Posterior cingulate gyrus (tissue), 11 donors: ENCODE data around the gene TACC2.
"Not testable (repeated sequence)": the region's sequence is repeated elsewhere in the genome, so short reads cannot be mapped to it uniquely, and the experiment has no call there.

Source experiments
- DNase-seq, 10 donors: peaks; one replicate each; pipeline versions ENCODE4 v3.0.0 to v3.0.0-alpha.2; 2020 to 2021; ENCODE audit warnings: mixed read lengths in 3 of 10
- intact Hi-C: fragments of 100-400 bp; cut with DNase I; formaldehyde crosslinking; loops from one replicate; pipeline ENCODE4 v1.15.1; 2023

Gene TACC2

DNA sequence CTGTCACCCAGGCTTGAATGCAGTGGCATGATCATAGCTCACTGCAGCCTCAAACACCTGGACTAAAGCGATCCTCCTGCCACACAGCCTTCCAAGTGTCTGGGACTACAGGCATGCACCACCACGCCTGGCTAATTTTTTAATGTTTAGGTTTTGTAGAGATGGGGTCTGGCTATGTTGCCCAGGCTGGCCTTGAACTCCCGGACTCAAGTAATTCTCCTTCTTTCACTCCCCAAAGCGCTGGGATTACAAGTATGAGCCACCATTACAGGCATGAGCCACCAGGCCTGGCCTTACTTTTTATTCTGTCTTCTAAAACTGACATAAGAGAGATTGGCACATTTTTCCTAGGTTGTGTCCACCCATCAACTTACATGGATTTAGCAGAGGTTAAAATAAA lies 33.3 kb downstream of the TACC2 start:
- intact Hi-C loops: no loop called here

DNA sequence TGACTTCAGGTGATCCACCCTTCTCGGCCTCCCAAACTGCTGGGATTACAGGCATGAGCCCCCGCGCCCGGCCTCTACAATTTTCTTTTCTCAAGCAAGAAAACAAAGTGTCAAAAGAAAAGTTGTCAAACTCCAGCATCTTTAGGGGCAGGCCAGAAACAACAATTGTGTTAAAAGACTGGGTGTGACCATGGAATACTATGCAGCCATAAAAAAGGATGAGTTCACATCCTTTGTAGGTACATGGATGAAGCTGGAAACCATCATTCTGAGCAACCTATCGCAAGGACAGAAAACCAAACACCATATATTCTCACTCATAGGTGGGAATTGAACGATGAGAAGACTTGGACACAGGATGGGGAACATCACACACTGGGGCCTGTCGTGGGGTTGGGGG lies 34.3 kb downstream of the TACC2 start:
- intact Hi-C loops, DNase-seq: not testable (repeated sequence)

More for the DNA sequence above, 33.3 kb downstream of the TACC2 start:
- DNase-seq: no peak

DNA sequence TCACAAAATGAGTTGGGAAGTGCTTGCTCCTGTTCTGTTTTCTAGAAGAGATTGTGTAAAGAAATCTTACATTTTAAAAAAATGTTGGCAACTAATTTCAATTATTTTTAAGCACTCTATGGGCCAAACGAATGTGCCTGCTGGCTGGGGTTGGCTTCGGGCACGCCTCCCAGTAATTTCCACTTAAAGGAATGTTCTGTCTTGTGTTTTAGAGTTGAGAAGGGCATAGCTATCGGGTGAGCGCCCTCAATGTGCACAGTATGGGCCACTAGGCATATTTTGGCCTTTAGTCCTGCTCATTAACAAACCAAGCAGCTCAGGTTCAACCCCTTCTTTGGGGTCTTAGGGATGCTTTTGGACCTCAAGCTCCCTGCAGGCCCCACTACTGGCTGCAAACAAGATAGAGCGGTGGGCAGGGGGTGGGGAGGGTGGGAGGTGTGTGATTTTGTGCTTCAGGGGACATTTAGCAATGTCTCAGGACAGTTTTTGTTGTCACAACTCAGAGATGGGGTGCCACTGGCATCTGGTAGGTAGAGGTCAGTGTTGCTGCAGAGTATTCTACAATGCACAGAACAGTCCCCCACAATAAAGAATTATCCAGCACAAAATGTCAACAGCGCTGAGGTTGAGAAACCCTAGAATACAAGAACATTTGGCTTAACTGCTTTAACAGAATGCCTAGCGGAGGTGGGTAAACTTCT lies 40.7 kb downstream of the TACC2 start:
- intact Hi-C loops: no loop called here
- DNase-seq: no peak

DNA sequence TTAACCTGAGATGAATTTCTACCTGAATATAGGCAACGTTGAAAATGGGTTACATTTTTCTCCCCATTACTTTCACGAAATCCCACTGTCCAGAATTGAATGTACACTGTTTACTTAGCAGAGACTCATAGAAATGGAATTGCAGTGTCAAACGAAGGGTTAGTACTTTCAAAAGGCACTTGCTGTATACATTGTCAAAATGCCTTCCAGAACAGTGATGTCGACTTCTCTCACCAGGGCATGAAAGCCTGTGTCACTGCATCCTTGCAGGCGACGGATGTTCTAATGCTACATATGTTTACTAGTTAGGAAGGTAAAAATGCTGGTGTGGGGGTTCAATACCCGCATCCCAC lies 41.2 kb downstream of the TACC2 start:
- DNase-seq: no peak
- intact Hi-C loops: no loop called here

DNA sequence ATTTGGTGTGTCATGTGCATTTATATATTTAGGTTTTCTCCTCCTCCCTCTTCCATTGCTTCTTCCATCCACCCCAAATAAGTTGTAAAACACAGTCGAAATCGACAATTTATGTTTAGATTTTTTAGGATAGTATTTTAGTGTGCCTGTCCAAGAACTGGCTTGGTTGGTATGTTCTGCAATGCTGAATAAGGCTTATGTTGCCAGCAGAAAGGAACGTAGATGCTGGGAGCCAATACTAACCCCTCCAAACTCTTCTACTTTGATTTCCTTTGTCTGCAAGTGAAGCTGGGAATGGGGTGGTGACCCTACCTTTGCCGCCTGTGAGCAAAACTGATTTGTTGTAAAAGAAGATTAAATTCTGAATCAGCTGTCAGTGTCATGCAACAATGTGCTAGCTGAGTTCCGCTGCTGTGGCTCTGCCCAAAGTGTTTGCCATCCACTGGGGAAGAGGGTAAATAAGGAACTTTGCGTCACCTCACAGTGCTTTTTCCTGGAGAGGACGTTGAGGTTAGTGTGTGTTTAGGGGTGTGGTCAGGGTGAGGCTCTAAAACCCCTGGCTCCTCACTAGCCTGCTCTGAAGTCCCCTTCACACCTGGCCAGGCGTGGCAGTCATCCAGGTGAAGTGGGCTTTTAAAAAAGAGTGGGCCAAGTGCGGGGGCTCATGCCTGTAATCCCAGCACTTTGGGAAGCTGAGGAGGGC lies 44.4 kb downstream of the TACC2 start:
- DNase-seq: no peak

DNA sequence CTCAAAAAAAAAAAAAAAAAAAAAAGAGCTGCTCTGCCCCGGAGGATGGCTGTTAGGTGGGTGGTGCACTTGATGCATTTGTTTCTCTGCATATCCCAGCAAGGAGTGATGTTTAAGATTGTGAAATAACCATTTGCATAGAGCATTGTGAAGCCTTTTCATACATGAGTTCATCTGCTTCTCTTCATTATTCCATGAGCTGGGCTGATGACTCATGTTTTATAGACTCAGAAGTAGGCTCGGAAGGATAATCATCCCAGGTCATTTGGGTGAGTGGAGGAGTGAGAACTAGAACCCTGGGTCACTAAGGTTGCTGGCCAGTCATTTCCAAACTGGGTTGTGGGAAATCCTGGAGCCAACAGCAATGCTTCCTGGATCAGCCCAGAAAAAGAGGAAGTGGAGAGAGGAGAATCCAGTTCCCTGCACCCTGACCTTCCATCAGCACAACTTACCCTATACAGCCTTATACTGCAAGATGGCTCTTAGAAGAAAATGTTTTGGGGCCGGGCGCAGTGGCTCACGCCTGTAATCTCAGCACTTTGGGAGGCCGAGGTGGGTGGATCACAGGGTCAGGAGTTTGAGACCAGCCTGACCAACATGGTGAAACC lies 45.3 kb downstream of the TACC2 start:
- DNase-seq: no peak
- intact Hi-C loops: no loop called here

More for the DNA sequence above, 44.4 kb downstream of the TACC2 start:
- intact Hi-C loops: no loop called here

DNA sequence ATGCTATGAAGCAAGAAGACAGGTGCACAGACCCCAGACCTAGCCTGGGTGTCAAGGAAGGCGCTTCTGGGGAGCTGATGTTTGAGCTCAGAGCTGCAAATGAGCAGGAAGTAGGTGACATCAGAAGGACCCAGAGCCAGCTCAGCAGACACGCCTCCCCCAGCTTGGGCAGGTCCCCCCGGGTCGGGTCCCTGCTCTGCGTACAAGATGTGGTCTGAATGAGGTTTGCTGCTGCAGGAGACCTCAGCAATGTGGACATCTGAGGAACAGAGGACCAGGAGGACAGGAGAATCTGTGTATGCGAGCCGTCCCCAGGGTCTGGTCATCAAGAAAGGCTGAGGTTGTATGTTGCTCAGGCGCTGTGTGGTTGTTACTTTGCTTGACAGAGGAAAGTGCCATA lies 51.8 kb downstream of the TACC2 start:
- intact Hi-C loops: no loop called here
- DNase-seq: no peak

DNA sequence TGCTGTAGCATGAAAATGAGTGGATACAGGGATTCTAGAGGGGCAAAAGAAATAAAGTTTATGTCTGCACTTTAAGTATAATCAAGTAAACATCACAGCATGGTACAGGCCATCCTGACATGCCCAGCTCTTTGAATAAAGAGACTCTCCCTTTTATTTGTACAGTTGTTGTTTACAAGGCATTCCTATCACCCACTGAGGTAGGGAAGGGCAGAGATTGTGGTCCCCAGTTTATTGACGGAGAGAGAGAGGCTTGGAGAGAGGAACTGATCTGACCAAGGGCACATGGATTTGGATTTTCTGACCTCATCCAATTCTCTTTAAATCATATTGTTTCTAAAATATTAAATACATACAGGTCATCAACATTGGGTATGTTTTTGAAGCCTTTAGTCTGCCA lies 53.9 kb downstream of the TACC2 start:
- intact Hi-C loops: no loop called here
- no peak for DNase-seq

DNA sequence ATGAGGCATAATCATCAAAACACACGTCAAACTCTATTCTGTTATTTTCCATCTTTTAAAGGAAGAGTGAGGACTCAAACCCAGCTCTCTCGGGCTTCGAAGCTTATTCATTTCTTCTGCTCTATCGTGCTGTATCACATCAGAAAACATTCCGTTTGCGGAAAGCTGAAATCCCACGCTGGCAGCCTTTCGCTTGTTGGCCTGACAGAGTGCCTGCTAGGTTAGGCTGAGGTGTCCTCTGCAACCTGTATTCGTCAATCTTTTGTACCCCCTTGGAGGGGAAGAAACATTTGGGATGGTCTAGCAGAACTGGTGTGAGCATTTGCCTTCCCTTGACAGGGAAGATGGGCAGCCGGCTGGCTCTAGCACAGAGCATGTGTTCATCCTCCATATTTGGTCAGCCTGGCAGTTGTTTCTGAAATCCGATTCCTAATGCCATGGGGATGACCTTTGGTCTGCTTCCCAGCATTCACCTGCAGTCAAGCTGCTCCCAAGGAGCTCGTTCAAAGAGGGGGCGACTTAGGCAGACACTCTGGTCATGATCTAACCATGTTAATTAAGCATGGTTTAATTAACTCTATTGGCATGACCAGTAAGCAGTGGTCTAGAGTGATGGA lies 55.2 kb downstream of the TACC2 start:
- no peak for DNase-seq
- intact Hi-C loops: no loop called here

DNA sequence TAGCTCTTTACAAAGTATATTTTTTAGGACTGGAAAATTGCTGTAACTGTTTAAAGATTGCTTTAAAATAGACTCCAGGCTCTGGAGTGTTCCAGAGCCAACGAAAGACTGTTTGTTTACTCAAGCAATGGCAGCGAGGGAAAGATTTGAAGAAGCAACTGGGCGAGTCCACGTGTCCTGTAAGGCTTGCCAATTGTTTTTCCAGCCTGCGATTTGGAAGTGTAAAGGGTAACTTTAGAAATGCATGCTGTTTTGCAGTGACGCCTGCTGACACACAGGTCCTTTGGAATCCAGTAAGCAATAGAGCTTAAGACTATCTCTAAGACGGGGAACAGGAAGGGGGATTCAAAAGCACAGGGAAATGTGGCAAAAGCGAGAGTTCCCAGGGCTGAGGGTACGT lies 55.8 kb downstream of the TACC2 start:
- DNase-seq: no peak
- intact Hi-C loops: no loop called here

DNA sequence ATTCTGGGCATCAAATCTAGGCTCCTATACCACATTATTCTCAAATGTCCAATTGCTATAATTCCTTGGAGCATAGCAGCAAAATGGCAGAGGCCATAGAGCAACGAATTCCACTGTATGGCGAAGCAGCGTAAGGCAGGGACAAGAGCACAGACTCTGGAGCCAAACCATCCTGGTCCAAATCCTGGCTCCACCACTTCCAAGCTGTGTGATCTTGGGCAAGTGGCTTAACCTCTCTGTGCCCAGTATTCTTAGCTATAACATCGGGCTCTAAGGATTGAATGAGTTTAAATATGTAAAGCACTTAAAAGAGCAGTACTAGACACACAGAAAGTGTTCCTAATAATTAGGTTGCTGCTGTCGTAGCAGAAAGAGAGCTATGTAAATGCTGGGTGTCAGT lies 56.2 kb downstream of the TACC2 start:
- intact Hi-C loops: no loop called here
- DNase-seq: no peak

DNA sequence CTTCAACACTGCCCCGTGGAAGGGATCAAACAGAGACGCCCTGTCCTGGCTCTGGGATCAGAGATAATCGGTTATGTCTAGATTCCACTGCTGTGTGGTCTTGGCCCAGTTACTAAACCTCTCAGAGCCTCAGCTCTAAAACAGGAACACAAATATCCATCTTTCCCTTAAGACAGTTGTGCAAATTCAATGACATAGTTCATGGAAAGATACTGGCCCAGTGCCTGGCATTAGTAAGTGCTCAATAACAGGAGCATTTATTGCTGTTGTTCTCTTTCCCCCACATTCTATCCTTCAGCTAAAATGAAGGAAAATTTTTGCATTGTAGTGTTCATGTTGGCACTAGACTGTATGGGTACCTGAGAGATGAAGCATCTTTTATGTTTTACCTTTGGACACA lies 58.6 kb downstream of the TACC2 start:
- no peak for DNase-seq
- intact Hi-C loops: no loop called here

DNA sequence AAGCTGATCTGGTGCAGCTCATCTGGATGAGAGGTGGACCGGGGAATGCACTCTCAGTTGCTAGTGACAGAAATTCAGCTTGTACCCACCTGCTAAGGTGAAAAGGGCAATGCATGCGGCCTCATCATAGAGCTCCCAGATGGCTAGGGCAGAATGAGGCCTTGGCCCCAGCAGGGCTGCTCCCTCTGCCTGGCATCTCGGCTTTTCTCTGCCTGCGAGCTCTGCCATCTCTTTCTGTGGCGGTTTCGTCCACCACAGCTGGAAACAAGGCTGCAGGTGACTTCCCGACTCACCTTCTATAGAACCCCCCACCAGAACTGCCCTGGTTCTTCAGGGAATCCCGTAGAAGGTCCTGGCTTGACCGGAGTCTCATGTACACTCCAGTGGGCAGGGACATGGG lies 60.1 kb downstream of the TACC2 start:
- intact Hi-C loops: no loop called here
- no peak for DNase-seq

DNA sequence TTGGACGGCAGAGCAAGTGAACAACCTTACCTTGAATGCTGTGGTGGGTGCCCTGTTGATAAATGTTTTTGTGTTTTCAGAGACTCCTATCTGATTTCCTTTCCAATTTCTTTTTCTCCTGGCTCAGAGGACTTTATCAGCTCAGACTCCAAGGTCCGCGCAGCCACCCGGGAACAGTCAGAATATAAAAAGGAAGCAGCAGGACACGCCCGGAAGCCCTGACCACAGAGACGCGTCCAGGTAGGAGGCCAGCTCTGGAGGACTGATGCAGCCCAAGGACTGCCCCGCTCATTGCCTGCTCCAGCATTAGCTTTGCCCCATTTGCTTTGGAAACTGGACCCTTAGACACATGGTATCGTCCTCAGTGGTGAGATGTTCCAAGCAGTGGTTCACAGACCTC lies 61.3 kb downstream of the TACC2 start:
- DNase-seq: no peak
- intact Hi-C loops: no loop called here

DNA sequence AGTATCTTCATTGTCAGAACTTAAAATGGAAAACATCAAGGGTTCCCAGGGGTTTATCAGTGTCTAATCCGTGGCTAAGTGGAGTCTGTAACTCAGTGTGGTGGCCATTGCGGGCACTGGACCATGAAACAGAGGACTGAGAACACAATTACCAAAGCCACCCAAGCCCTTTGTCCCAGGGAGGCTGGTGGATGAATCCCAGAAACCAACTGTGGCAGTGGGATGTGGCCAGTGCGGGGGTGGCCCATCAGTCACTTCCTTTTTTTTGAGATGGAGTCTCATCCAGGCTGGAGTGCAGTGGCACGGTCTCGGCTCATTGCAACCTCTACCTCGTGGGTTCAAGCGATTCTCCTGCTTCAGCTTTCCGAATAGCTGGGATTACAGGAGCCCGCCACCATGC lies 61.8 kb downstream of the TACC2 start:
- DNase-seq: no peak
- intact Hi-C loops: no loop called here

DNA sequence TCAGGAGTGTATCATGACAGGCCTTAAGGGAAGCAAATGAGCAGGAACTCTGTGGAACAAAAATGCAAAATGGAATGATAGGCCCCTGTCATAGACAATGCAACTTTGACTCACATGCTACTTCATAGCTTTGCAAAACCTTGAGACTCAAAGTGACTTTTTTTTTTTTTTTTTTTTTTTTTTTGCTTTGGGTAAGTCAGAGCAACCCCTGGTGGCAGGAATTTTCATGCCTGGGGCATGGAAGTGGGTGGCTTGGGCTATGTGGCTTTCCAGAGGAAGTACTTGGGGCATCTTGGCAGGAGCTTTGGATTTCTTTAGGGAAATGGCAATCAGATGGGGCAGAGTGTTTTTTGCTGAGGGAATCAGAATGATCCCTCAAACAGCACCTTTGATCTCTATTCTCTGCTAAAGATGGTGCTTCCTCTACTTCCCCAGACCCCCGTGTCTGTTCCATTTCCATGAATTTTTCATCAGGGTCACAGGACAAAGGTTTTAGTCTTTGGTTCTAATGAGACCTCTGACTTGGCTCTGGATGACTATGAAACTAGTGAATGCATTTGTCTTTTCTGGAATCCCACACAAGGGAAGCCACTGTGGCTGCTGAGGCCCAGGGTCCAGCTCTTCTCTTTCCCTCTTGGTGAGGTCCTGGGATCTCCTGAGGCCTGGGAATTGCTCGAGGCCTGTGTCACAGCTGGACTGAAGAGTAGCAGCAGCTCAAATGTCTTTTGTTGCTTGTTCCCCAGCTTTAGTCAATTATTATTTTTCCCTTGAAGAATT lies 62.8 kb downstream of the TACC2 start:
- intact Hi-C loops: no loop called here
- no peak for DNase-seq

DNA sequence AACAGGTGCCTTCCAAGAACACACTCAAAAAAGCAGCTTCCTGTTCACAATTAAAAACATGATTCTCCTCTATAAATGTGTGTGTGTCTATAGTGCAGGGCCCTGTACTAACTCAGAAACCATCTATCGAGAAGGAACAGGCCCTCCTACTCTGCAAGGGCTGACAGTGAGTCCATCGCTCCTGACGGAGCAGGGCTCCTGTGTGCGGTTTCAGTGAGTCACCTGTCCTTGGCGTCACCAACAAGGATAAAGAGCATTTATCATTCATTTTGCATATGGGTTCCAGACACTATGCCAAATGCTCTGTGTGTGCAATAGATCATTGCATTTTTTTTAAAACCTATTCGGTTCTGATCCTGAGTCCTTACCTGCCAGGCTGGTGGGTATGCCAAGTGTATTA lies 63.7 kb downstream of the TACC2 start:
- no peak for DNase-seq
- intact Hi-C loops: no loop called here

DNA sequence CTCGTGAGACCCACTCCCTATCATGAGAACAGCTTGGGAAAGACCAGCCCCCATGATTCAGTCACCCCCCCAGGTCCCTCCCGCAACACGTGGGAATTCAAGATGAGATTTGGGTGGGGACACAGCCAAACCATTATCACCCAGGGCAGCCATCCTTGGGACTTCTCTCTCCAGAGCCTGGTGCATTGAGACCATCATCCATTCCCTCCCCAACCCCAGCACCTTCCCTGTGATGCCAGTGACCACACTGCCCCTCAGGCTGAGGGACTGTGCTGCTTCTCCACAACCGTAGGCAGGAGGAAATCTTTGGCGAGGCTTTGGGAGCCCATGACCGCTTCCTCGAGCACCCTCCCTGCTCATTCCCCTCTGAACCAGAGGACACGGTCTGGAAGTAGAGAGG lies 64.4 kb downstream of the TACC2 start:
- intact Hi-C loops: no loop called here
- DNase-seq: no peak

DNA sequence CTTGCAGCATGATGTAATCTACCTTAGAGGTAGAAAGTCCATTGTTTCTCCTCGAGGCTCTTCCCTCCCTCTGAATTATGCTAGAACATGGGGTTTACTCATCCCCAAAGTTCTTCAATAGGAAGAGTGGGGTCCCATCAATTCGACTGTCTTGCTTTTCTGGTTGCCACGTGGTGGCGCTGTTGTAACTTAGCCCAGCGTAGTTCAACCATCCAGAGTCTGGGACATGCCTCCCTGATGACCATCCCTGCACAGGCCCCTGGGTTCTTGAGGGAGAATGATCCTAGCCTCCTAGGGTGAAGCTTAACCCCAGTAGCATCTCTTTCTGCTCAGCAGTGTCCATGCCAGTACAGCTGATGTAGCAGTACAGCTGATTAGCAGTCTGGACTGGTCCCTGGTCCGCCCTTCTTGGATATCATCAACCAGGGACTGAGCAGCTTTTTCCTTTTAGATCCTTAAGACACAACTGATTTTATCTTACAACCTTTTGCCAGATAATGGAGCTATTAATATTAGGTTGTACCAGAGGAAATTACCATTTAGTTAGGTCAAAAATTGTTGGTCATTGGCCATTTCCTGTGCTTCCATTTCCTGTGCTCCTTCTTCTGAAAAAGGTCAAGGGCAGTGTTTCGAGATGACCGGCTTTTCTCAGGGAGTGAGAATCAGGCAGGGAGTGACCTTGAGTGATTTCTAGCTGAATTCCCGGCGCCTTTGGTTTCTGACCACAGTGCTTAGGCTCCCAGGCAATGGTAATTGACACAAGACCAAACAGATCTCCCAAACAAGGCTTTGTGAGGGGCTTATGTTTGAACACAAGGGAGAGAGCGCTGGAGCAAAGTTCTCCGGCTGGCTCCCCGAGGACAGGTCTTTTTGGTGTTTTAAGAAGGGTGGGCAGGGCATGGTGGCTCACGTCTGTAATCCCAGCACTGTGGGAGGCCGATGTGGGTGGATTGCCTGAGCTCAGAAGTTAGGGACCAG lies 65.4 kb downstream of the TACC2 start:
- no peak for DNase-seq
- intact Hi-C loops: no loop called here

DNA sequence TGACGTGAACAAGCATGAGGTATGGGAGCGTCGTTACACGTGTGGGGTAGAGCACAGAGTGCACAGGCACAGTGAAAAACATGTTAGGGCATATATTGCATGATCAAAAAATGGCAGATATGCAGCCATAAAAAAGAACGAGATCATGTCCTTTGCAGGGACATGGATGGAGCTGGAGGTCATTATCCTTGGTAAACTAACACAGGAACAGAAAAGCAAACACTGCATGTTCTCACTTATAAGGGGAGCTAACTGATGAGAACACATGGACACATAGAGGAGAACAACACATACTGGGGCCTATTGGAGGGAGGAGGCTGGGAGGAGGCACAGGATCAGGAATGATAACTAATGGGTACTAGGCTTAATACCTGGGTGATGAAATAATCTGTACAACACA lies 66.3 kb downstream of the TACC2 start:
- intact Hi-C loops: no loop called here
- no peak for DNase-seq
